K562 (cell line): ENCODE measurements around the gene JPH3. TPM values are rescaled to one million over a fixed set of nuclear protein-coding genes. Genes with fewer than 3 reads are reported as not detected.

Experiments
- ATAC-seq: fragments of 200-7000 bp; cut with Tn5 transposase; 3 replicates; pipeline ENCODE4 v1.9.1; 2020; ENCODE audit warnings: moderate library complexity
- BruUV-seq: library from RNA; stranded (reverse); fragments of 400-500 nt; replicated peaks from 2 replicates; lab custom pipeline; 2021; lab: Mats Ljungman, UMichigan
- CTCF ChIA-PET: fragments of 300-600 bp; formaldehyde crosslinking; extraction: SDS; loops from one replicate; lab custom pipeline; 2021; ENCODE audit warnings: low intra/inter-chr PET ratio; lab: Yijun Ruan, JAX
- POLR2A ChIA-PET: fragments of 300-600, 350-650 bp; sonication (Branson Sonifier 250); formaldehyde crosslinking; extraction: SDS; loops from one replicate; lab custom pipeline; 2021; ENCODE audit warnings: antibody characterized with exemption, inconsistent platforms; lab: Yijun Ruan, JAX
- DNase-seq, 4 experiments: peaks; one replicate each; pipeline versions ENCODE4 v3.0.0 to v3.0.0-alpha.2; 2011 to 2018; ENCODE audit warnings: low spot score in 3 of 4, mixed read lengths in 3 of 4; ENCODE audit errors: extremely low read depth in 1 of 4
- FAIRE-seq: peaks from 2 replicates; lab custom pipeline; 2011; peaks lifted over from hg19 to GRCh38; lab: Jason Lieb, UNC
- H2AFZ ChIP-seq: 2 replicates; pipeline ENCODE4 v1.6.0; 2011; ENCODE audit warnings: low read depth, low read length, control low read depth, inconsistent platforms
- H3K27ac ChIP-seq: fragments of 200-600 bp; 3 replicates; pipeline ENCODE4 v1.8.0; 2011; ENCODE audit warnings: low read depth, mild to moderate bottlenecking, control low read depth, inconsistent platforms, low read length, moderate library complexity, mixed read lengths; ENCODE audit errors: extremely low read depth
- H3K27me3 ChIP-seq, 2 experiments: fragments of 300-600 bp in 1 of 2; 2 replicates in 1 of 2; 3 replicates in 1 of 2; pipeline versions ENCODE4 v1.6.0 to v1.8.0; 2011; ENCODE audit warnings: inconsistent platforms in 2 of 2, low read length in 2 of 2, mild to moderate bottlenecking in 1 of 2, mixed read lengths in 1 of 2, moderate library complexity in 1 of 2; ENCODE audit not compliant: control insufficient read depth in 2 of 2, insufficient read depth in 2 of 2
- H3K36me3 ChIP-seq: fragments of 300-600 bp; 3 replicates; pipeline ENCODE4 v1.8.0; 2011; ENCODE audit warnings: mild to moderate bottlenecking, low read length, inconsistent platforms; ENCODE audit not compliant: control insufficient read depth, insufficient read depth
- H3K4me1 ChIP-seq, 2 experiments: fragments of 200-600 bp in 1 of 2; replicated peaks in 1 of 2; 2 replicates in 1 of 2; 3 replicates in 1 of 2; pipeline versions ENCODE4 v1.5.1 to v1.8.0; 2011; ENCODE audit warnings: inconsistent platforms in 2 of 2, low read length in 2 of 2, mild to moderate bottlenecking in 1 of 2, mixed read lengths in 1 of 2, moderate library complexity in 1 of 2; ENCODE audit not compliant: control insufficient read depth in 2 of 2, insufficient read depth in 2 of 2
- H3K4me2 ChIP-seq: 2 replicates; pipeline ENCODE4 v1.6.1; 2011; ENCODE audit warnings: low read length, control low read depth, inconsistent platforms, mixed read lengths; ENCODE audit not compliant: insufficient read depth
- H3K4me3 ChIP-seq: fragments of 200-600 bp; sonication (generic), shearing (Covaris generic); 2 replicates; pipeline ENCODE4 v1.5.1; 2016; ENCODE audit warnings: control low read depth, inconsistent platforms
- H3K79me2 ChIP-seq: fragments of 200-600 bp; 3 replicates; pipeline ENCODE4 v1.8.0; 2011; ENCODE audit warnings: low read length, inconsistent platforms; ENCODE audit not compliant: control insufficient read depth, insufficient read depth
- H3K9ac ChIP-seq, 2 experiments: 2 replicates each; pipeline versions ENCODE4 v1.6.0 to v1.6.1; 2011; ENCODE audit warnings: low read depth in 2 of 2, low read length in 2 of 2, control low read depth in 1 of 2, inconsistent platforms in 1 of 2, mild to moderate bottlenecking in 1 of 2, mixed read lengths in 1 of 2; ENCODE audit not compliant: insufficient read depth in 1 of 2
- H3K9me1 ChIP-seq: one replicate; pipeline ENCODE4 v1.6.0; 2011; ENCODE audit warnings: inconsistent platforms, mild to moderate bottlenecking, low read length, moderate library complexity; ENCODE audit not compliant: control insufficient read depth, insufficient read depth
- H3K9me3 ChIP-seq: replicated peaks from 2 replicates; pipeline ENCODE4 v1.5.1; 2011; ENCODE audit warnings: low read depth, low read length, inconsistent platforms; ENCODE audit not compliant: control insufficient read depth, insufficient read depth
- H4K20me1 ChIP-seq: replicated peaks from 2 replicates; pipeline ENCODE4 v1.6.1; 2011; ENCODE audit warnings: low read length, inconsistent platforms, mixed read lengths; ENCODE audit not compliant: control insufficient read depth, insufficient read depth
- MBD2 ChIP-seq: sonication (generic); IDR thresholded peaks from 2 replicates; pipeline ENCODE4 v1.6.1; 2016; ENCODE audit warnings: low read depth, borderline replicate concordance
- MTF1 ChIP-seq: fragments of 250-450 bp; sonication (Bioruptor Pico); IDR thresholded peaks from 2 replicates; pipeline ENCODE4 v1.9.0; 2021; ENCODE audit warnings: moderate library complexity, mild to moderate bottlenecking, inconsistent platforms, borderline replicate concordance
- NCOR1 ChIP-seq: fragments of 450-650 bp; IDR thresholded peaks from 2 replicates; pipeline ENCODE4 v1.6.1; 2016; ENCODE audit warnings: mild to moderate bottlenecking, moderate library complexity
- THRAP3 ChIP-seq: fragments of 450-650 bp; IDR thresholded peaks from 2 replicates; pipeline ENCODE4 v1.6.1; 2016; ENCODE audit warnings: mild to moderate bottlenecking, inconsistent platforms, borderline replicate concordance
- ZBTB17 ChIP-seq: fragments of 450-650 bp; formaldehyde crosslinking; IDR thresholded peaks from 2 replicates; pipeline ENCODE4 v1.4.0; 2020; ENCODE audit warnings: mild to moderate bottlenecking
- WGBS: fragments of 100-300 bp; shearing (Covaris generic); methylation state at CpG from one replicate; pipeline ENCODE4 v1.1.6; 2016; ENCODE audit warnings: low coverage, mixed read lengths; ENCODE audit not compliant: insufficient coverage; ENCODE audit errors: missing lambda C conversion rate; 5-methylcytosine and 5-hydroxymethylcytosine counted together
- in situ Hi-C: fragments of 300-500 bp; cut with MboI; formaldehyde crosslinking; loops from 4 replicates; pipeline ENCODE4 v1.15.0; 2018; ENCODE audit warnings: inconsistent platforms, mixed read lengths
- intact Hi-C: fragments of 100-400 bp; cut with micrococcal nuclease; formaldehyde crosslinking; loops from 2 replicates; pipeline ENCODE4 v1.14.2; 2022
- polyA plus RNA-seq, 8 experiments: library from polyadenylated mRNA; depleted of rRNA in 4 of 8; stranded (reverse) in 5 of 8; unstranded in 3 of 8; fragments of >200 nt; fragmentation: Nextera tagmentation in 2 of 8; fragmentation: Illumina TruSeq in 1 of 8; extraction: Ambion mirVana in 2 of 8; extraction: Trizol in 1 of 8; gene quantifications; 2 replicates each; pipeline versions ENCODE4 v1.2.1 to v1.2.3, GENCODE V29; 2011 to 2014; ENCODE audit warnings: inconsistent platforms in 1 of 8, missing spikeins in 1 of 8
- total RNA-seq, 7 experiments: library from RNA; depleted of rRNA in 6 of 7; stranded (reverse); fragments of >200 nt in 6 of 7; fragmentation: Illumina TruSeq in 2 of 7; extraction: Trizol in 2 of 7; gene quantifications; 2 replicates each; pipeline versions ENCODE4 v1.2.1 to v1.2.3, GENCODE V29; 2011 to 2021; ENCODE audit warnings: low replicate concordance in 1 of 7
- TF ChIP-seq, protein P1 (sequence below): fragments of 450-650 bp; formaldehyde crosslinking; IDR thresholded peaks from 2 replicates; pipeline ENCODE4 v1.4.0; 2020; ENCODE audit warnings: mild to moderate bottlenecking, moderate library complexity

JPH3 gene
- total and polyA plus RNA-seq, 9 of the 15 experiments (the other 6 are each of a cell fraction or from before 2014, with no cell fraction given): 0.01 TPM; not detected in 8

- TF ChIP-seq, protein P1, sequence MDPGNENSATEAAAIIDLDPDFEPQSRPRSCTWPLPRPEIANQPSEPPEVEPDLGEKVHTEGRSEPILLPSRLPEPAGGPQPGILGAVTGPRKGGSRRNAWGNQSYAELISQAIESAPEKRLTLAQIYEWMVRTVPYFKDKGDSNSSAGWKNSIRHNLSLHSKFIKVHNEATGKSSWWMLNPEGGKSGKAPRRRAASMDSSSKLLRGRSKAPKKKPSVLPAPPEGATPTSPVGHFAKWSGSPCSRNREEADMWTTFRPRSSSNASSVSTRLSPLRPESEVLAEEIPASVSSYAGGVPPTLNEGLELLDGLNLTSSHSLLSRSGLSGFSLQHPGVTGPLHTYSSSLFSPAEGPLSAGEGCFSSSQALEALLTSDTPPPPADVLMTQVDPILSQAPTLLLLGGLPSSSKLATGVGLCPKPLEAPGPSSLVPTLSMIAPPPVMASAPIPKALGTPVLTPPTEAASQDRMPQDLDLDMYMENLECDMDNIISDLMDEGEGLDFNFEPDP (CRISPR knock-in tag): no peak
- TF ChIP-seq MTF1 (CRISPR knock-in tag) (no peak), ZBTB17 (CRISPR knock-in tag) (no peak), THRAP3 (no peak), NCOR1 (no peak)
These were observed 17.8 kb downstream of the JPH3 start (continued) for GRCh38 chr16:87620201-87620495.

DNA sequence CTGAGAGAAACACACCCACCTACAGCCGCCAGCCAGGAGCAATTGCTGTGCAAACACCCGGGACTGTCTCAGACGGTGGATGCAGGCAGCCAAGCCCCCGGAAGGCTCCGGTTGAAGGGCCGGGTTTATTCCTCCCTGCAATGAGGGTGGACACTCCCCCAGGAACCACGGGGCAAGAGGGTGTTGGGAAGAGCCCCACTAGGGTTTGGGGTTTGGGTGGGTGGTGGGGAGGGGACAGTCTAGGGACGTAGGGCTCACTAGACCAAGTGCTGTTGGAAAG lies 19.2 kb downstream of the JPH3 start:
- H3K79me2 ChIP-seq: no peaks in the 10 kb centered on the region
- intact Hi-C loops (no loop called here), in situ Hi-C loops (no loop called here)
- ChIA-PET CTCF (no interaction called here), POLR2A (no interaction called here)
- no peaks in the 10 kb centered on the region for H3K9me3 ChIP-seq
- H4K20me1 ChIP-seq: peaks cover 8% of the 10 kb centered on the region; the same call in 1 of the 2 replicates
- H2AFZ ChIP-seq: no peak overlapping the region
- no peak overlapping the region for H3K4me2 ChIP-seq
- DNase-seq (no peak), ATAC-seq (no peak), FAIRE-seq (no peak)
- H3K9me1 ChIP-seq: peaks cover 2% of the 10 kb centered on the region
- H3K9ac ChIP-seq: no peak overlapping the region
- no peak for TF ChIP-seq MBD2
- H3K36me3 ChIP-seq: no peaks in the 10 kb centered on the region
- H3K4me1 ChIP-seq: peaks cover 0 to 7% of the 10 kb centered on the region in 2 experiments; a peak in 1 of 5 replicates
- no peak overlapping the region for H3K4me3 ChIP-seq
- BruUV-seq: no TSS peak
- WGBS: 2% methylated on average over 8 of the region's 8 CpGs
- peaks cover 33 to 80% of the 10 kb centered on the region in 2 experiments for H3K27me3 ChIP-seq
- H3K27ac ChIP-seq: no peak overlapping the region
